Measurements from ENCODE around the gene ADGRG6. TPM values are rescaled to one million over a fixed set of nuclear protein-coding genes. Genes with fewer than 3 reads are reported as not detected.

ADGRG6 gene
- total RNA-seq, 2 donors from 2014 or later = 17.0 to 17.9 TPM

- intact Hi-C loops (cut with DNase I) = no loop called here
- no peaks in the 10 kb centered on the region for H3K4me1 ChIP-seq
- no peak overlapping the region for H3K9ac ChIP-seq (ENCODE audit: low read depth in 2 of 2, low read length in 2 of 2)
- no peak for TF ChIP-seq CTCF (IDR thresholded peaks at IDR 0.05)
- no peaks in the 10 kb centered on the region for H3K27me3 ChIP-seq
- DNase-seq = no peak
- H3K4me3 ChIP-seq = no peak overlapping the region
- H3K36me3 ChIP-seq = no peaks in the 10 kb centered on the region
- no peaks in the 10 kb centered on the region for H3K9me3 ChIP-seq
- H3K27ac ChIP-seq = no peak overlapping the region
Observed at GRCh38 chr6:142260748-142261147, 41.1 kb upstream of the ADGRG6 start.

GRCh38 chr6:142262231-142262630 lies 39.6 kb upstream of the ADGRG6 start:
- intact Hi-C loops (cut with DNase I) = no loop called here
- H3K9ac ChIP-seq (ENCODE audit: low read depth in 2 of 2, low read length in 2 of 2) = no peak overlapping the region
- no peak for DNase-seq
- no peaks in the 10 kb centered on the region for H3K4me1 ChIP-seq
- no peaks in the 10 kb centered on the region for H3K36me3 ChIP-seq
- no peak overlapping the region for H3K27ac ChIP-seq
- no peaks in the 10 kb centered on the region for H3K27me3 ChIP-seq
- TF ChIP-seq CTCF (IDR thresholded peaks at IDR 0.05) = no peak
- no peak overlapping the region for H3K4me3 ChIP-seq
- H3K9me3 ChIP-seq = no peaks in the 10 kb centered on the region

GRCh38 chr6:142265476-142265875 lies 36.3 kb upstream of the ADGRG6 start:
- Histone ChIP-seq H3K9me3 (no peaks in the 10 kb centered on the region), H3K36me3 (no peaks in the 10 kb centered on the region), H3K27me3 (no peaks in the 10 kb centered on the region), H3K4me3 (no peak overlapping the region), H3K27ac (no peak overlapping the region), H3K9ac (ENCODE audit: low read depth in 2 of 2, low read length in 2 of 2) (no peak overlapping the region), H3K4me1 (no peaks in the 10 kb centered on the region)
- DNase-seq = no peak
- intact Hi-C loops (cut with DNase I) = no loop called here
- TF ChIP-seq CTCF (IDR thresholded peaks at IDR 0.05) = no peak

- Histone ChIP-seq H3K9ac (ENCODE audit: low read depth in 2 of 2, low read length in 2 of 2) (no peak overlapping the region), H3K27me3 (no peaks in the 10 kb centered on the region), H3K4me1 (no peaks in the 10 kb centered on the region), H3K4me3 (no peak overlapping the region), H3K27ac (no peak overlapping the region), H3K36me3 (no peaks in the 10 kb centered on the region), H3K9me3 (no peaks in the 10 kb centered on the region)
- no peak for TF ChIP-seq CTCF (IDR thresholded peaks at IDR 0.05)
- intact Hi-C loops (cut with DNase I) = no loop called here
- no peak for DNase-seq
Observed at GRCh38 chr6:142266060-142266459, 35.7 kb upstream of the ADGRG6 start.

GRCh38 chr6:142271476-142271875 lies 30.3 kb upstream of the ADGRG6 start:
- H3K9ac ChIP-seq (ENCODE audit: low read depth in 2 of 2, low read length in 2 of 2) = no peak overlapping the region
- DNase-seq = no peak
- H3K27me3 ChIP-seq = no peaks in the 10 kb centered on the region
- H3K4me3 ChIP-seq = no peak overlapping the region
- intact Hi-C loops (cut with DNase I) = no loop called here
- H3K9me3 ChIP-seq = no peaks in the 10 kb centered on the region
- H3K36me3 ChIP-seq = no peaks in the 10 kb centered on the region
- no peak for TF ChIP-seq CTCF (IDR thresholded peaks at IDR 0.05)
- H3K27ac ChIP-seq = no peak overlapping the region
- no peaks in the 10 kb centered on the region for H3K4me1 ChIP-seq

- H3K27ac ChIP-seq = no peak overlapping the region
- H3K4me3 ChIP-seq = no peak overlapping the region
- intact Hi-C loops (cut with DNase I) = no loop called here
Observed at GRCh38 chr6:142274656-142275055, 27.2 kb upstream of the ADGRG6 start.

More at GRCh38 chr6:142274656-142275055, 27.2 kb upstream of the ADGRG6 start:
- Histone ChIP-seq H3K36me3 (no peaks in the 10 kb centered on the region), H3K4me1 (no peaks in the 10 kb centered on the region), H3K9ac (ENCODE audit: low read depth in 2 of 2, low read length in 2 of 2) (no peak overlapping the region), H3K9me3 (no peaks in the 10 kb centered on the region), H3K27me3 (no peaks in the 10 kb centered on the region)
- TF ChIP-seq CTCF (IDR thresholded peaks at IDR 0.05) = no peak
- DNase-seq = no peak

All from colonic mucosa (tissue), 4 donors.